Central memory CD8-positive, alpha-beta T cell (primary cell): ENCODE data around the gene DCST1.
"Not testable (repeated sequence)": the region's sequence is repeated elsewhere in the genome, so short reads cannot be mapped to it uniquely, and the experiment has no call there.

Experiments
- ATAC-seq: fragments of 150-1000 bp; cut with Tn5 transposase; replicated peaks from 2 replicates; pipeline ENCODE4 v1.10.0; 2022; ENCODE audit warnings: mild to moderate bottlenecking, moderate FRiP score, moderate number of reproducible peaks; ENCODE audit not compliant: poor library complexity, severe bottlenecking; ENCODE audit errors: extremely low read depth
- DNase-seq, 2 donors: peaks; one replicate each; pipeline ENCODE4 v3.0.0; 2021; ENCODE audit warnings: low spot score in 2 of 2
- H3K27ac Mint-ChIP-seq: one replicate; pipeline ENCODE4 v1.8.0; 2022; ENCODE audit warnings: low read depth, mild to moderate bottlenecking, moderate library complexity, mixed read lengths
- H3K27me3 Mint-ChIP-seq: one replicate; pipeline ENCODE4 v1.8.0; 2022; ENCODE audit warnings: mixed read lengths
- H3K36me3 Mint-ChIP-seq: one replicate; pipeline ENCODE4 v1.8.0; 2022; ENCODE audit warnings: mild to moderate bottlenecking, moderate library complexity, mixed read lengths; ENCODE audit not compliant: insufficient read depth
- H3K4me1 Mint-ChIP-seq: one replicate; pipeline ENCODE4 v1.8.0; 2022; ENCODE audit warnings: mixed read lengths
- H3K4me3 Mint-ChIP-seq: one replicate; pipeline ENCODE4 v1.8.0; 2022; ENCODE audit warnings: mild to moderate bottlenecking, moderate library complexity, mixed read lengths
- H3K9me3 Mint-ChIP-seq: one replicate; pipeline ENCODE4 v1.8.0; 2022; ENCODE audit warnings: mixed read lengths

The DCST1 gene

DNA sequence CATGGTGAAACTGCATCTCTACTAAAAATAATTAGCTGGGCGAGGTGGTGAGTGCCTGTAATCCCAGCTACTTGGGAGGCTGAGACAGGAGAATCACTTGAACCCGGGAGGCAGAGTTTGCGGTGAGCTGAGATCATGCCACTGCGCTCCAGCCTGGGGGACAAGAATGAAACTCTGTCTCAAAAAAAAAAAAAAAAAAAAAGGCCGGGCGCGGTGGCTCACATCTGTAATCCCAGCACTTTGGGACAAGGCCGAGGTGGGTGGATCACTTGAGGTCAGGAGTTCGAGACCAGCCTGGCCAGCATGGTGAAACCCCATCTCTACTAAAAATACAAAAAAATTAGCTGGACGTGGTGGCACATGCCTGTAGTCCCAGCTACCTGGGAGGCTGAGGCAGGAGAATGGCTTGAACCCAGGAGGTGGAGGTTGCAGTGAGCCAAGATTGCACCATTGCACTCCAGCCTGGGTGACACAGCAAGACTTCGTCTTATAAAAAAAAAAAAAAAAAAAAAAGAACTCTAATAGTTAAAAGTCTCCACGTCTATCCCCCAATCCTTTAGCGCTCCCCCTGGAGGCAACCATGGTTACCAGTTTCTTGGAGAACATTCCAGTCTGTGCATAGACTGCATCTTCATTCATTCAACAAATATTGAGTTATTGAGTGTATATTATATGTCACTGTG lies 38.2 kb upstream of the DCST1 start:
- not testable (repeated sequence) for H3K9me3 Mint-ChIP-seq
- peak overlapping the region; percentile 71 for H3K27ac Mint-ChIP-seq

DNA sequence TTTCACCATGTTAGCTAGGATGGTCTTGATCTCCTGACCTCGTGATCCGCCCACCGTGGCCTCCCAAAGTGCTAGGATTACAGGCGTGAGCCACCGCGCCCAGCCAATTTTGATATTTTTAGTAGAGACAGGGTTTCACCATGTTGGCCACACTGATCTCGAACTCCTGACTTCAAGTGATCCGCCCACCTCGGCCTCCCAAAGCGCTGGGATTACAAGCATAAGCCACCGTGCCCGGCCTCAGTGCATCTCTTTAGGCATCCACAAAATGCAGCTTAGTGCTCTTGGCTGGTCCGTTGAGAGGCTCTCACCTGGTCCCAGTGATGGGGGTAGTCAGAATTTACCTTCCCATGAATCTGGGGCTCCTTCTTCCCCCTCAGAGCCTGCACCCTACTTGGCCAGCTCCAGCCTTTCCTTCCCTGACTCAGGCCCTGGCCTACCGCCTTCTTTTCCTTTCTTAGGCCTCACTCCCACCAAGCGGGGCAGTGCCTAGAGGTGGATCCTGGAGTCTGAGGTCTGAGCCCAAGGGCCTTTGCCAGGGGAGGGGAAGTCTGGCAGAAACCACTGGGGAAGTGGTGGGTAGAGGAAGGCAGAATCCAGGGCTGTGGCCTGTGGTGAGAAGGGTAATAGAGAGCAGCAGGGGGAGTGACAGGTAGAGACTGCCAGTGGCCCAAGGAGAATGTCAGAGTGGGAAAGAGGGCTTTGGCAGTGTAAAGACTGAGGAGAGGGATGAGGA lies 36.5 kb upstream of the DCST1 start:
- peaks cover 10% of the 10 kb centered on the region for H3K36me3 Mint-ChIP-seq
- H3K9me3 Mint-ChIP-seq: no peaks in the 10 kb centered on the region
- H3K27me3 Mint-ChIP-seq: no peaks in the 10 kb centered on the region
- no peak overlapping the region for H3K27ac Mint-ChIP-seq
- ATAC-seq (no peak), DNase-seq (no peak)
- H3K4me3 Mint-ChIP-seq: no peak overlapping the region
- peaks cover 22% of the 10 kb centered on the region for H3K4me1 Mint-ChIP-seq

More for the DNA sequence above, 38.2 kb upstream of the DCST1 start:
- not testable (repeated sequence) for ATAC-seq, H3K27me3 Mint-ChIP-seq, DNase-seq, H3K36me3 Mint-ChIP-seq, H3K4me3 Mint-ChIP-seq
- H3K4me1 Mint-ChIP-seq: peaks cover 22% of the 10 kb centered on the region

DNA sequence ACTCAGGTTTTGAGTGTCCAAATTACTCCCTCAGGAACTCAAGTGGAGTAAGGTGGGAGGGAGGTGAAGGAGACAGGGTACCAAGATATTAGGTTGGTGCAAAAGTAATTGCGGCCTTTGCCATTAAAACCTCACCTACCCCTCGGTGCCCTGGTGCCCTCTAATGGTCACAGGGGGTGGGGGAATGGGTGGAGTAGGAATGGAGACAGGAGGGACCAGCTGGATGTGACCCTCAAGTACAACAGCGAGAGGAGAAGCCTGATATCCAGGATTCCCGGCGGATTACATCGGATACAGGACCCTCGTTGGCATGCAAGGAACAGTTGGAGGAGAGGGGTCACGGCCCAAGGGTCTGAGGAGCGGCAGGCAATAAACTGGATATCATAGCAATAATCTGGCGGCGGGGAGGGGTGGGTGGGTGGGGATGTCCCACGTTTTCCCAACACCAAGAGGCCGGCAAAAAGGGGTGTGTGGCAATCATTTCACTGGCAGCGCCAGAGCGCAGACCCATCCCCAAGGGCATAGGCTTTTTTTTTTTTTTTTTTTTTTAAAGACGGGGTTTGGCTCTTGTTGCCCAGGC lies 35.3 kb upstream of the DCST1 start:
- Mint-ChIP-seq H3K4me1 (peaks cover 26% of the 10 kb centered on the region), H3K9me3 (no peaks in the 10 kb centered on the region), H3K36me3 (peaks cover 10% of the 10 kb centered on the region), H3K4me3 (no peak overlapping the region), H3K27ac (no peak overlapping the region), H3K27me3 (no peaks in the 10 kb centered on the region)
- ATAC-seq: no peak
- DNase-seq: no peak

DNA sequence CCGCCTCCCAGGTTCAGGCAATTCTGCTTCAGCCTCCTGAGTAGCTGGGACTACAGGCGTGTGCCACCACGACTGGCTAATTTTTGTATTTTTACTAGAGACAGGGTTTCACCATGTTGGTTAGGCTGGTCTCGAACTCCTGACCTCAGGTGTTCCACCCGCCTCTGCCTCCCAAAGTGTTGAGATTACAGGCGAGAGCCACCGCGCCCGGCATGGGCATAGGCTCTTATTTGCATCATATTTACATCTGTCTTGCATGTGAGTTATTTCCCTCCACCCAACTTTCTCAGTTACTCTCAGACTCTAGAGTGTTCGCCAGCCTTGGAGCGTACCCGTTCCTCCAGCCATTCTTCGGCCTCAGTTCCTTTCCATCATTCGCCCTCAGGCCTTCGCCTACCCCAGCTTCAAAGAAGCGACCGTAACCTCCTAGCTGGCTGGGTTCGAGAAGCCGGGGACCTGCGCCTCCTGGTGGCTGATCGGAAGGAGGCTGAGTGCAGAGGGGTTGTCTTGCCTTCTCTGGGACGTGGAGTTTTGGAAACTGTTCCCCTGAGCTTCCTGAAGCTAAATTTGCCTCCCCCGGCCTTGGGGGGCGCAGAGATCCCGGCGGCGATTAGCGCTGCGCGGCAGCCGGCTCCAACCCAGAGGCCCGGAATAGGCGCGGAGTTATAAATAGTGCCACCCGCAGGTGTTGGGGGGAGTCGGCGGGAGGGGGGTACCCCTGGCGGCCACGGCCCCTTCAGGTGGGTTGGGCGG lies 34.6 kb upstream of the DCST1 start:
- peaks cover 10% of the 10 kb centered on the region for H3K36me3 Mint-ChIP-seq
- peaks cover 33% of the 10 kb centered on the region for H3K4me1 Mint-ChIP-seq
- peak overlapping the region; percentile 94 for H3K4me3 Mint-ChIP-seq
- DNase-seq (peak in 1 of 2 donors; percentile 41), ATAC-seq (no peak)
- no peaks in the 10 kb centered on the region for H3K27me3 Mint-ChIP-seq
- H3K27ac Mint-ChIP-seq: peak overlapping the region; percentile 54
- H3K9me3 Mint-ChIP-seq: no peaks in the 10 kb centered on the region

DNA sequence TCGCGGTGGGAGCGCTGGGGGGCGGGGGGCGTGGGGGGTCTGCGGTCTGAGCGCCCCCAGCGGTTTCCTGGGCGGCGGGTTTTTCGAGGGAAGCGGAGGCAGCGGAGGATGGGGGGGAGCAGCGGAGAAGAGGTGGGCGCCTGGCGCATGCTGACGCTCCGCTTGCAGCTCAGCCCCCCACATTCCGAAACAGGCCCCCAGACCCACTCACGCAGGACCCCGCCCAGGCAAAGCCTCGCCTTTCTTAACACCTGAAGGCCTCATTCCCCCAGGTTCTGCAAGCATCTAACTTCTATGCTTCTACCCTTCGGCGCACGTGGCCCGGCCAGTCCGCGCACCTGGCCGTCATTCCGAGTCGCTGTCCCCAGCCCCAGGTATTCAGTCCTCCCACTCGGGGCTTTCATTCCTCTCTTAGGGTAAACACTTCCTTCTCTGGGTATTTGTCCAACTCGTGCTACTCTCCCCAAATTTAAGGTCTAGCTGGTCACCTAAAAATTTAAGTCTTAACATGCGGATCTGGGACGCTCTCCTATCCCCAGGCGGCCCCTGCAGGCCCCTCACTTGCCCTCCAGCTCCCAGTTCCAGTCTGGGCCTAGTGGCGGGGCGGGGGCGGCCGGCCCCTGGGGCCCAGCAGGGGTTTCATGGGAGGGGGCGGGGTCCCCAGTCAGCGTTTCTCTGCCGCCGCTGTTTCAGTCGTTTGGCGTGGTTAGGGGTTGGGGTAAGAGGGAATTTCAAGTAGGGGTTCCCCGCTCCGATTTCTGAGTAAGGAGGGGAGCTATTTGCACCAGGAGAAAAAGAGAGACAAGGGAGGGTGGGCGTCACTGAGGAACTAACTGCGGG lies 33.8 kb upstream of the DCST1 start:
- H3K9me3 Mint-ChIP-seq: no peaks in the 10 kb centered on the region
- DNase-seq (no peak), ATAC-seq (no peak)
- peaks cover 40% of the 10 kb centered on the region for H3K4me1 Mint-ChIP-seq
- H3K27me3 Mint-ChIP-seq: no peaks in the 10 kb centered on the region
- peaks cover 9% of the 10 kb centered on the region for H3K36me3 Mint-ChIP-seq
- H3K4me3 Mint-ChIP-seq: peak overlapping the region; percentile 94
- H3K27ac Mint-ChIP-seq: peak overlapping the region; percentile 54

DNA sequence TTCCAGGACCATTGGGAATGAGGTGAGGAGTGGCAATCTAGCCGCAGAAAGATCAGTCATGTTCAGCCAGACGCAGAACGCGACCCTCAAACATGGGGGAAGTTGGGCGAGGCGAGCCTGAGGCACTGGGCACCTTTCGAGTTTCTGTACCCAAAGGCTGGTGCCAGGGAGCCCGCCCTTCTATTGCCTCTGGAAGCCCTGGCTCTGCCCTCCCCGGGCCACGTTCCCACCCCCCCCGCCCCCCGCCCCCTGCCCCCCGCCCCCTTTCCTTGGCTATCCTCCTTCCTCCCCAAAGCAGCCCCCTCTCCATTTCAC lies 33.3 kb upstream of the DCST1 start:
- peak overlapping the region; percentile 54 for H3K27ac Mint-ChIP-seq
- H3K36me3 Mint-ChIP-seq: peaks cover 10% of the 10 kb centered on the region
- H3K4me3 Mint-ChIP-seq: peak overlapping the region; percentile 94
- H3K4me1 Mint-ChIP-seq: peaks cover 42% of the 10 kb centered on the region
- no peaks in the 10 kb centered on the region for H3K27me3 Mint-ChIP-seq
- no peaks in the 10 kb centered on the region for H3K9me3 Mint-ChIP-seq
- ATAC-seq (no peak), DNase-seq (no peak)

DNA sequence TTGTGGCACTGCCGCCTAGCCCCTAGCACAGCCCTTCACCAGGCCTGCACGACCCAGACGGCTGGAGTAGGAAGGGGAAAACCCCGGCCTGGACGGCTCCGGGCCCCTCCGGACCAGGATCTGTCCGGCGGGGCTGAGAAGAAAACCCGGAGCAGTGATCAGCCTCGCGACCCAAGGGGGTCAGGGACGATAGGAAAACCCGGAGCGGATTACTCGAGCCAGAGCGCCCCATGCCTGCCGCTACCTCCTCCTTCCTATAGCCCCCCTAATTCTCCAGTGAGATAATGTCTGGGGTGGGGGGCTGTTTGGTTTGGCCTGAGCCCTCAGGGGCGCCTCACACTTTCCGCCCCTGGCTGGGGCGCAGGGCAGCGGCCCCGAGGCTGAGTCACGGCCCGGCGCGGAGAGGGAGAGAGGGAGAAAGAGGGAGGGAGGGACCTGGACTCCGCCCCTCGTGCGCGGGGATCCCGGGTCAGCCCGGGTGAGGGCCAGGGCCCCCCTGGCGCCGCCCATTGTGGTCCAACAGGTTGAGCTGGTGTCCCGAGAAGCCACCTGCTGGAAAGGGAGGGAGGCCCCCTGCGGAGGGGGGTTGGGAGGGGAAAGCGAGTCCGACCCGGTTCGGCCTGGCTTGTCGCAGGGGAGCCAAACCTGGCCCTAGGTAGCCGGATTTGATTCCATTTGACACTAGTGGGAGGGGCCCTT lies 32.7 kb upstream of the DCST1 start:
- DNase-seq (peak; percentile 52 to 53), ATAC-seq (peak; percentile 20)
- H3K9me3 Mint-ChIP-seq: no peaks in the 10 kb centered on the region
- H3K27ac Mint-ChIP-seq: peak overlapping the region; percentile 54
- peaks cover 47% of the 10 kb centered on the region for H3K4me1 Mint-ChIP-seq
- H3K27me3 Mint-ChIP-seq: no peaks in the 10 kb centered on the region
- H3K36me3 Mint-ChIP-seq: peaks cover 10% of the 10 kb centered on the region
- H3K4me3 Mint-ChIP-seq: peak overlapping the region; percentile 94

DNA sequence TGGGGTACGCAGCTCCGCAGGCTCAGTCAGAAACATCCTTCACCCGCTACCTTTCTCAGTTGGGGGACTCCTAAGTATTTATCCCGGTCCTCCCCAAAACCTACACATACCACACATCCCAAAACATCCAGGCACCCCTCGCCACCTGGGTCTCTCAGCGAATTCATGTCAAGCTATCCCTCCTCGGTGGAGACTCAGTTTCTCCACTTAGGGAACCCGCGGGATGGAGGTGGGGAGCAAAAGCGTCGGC lies 32.3 kb upstream of the DCST1 start:
- Mint-ChIP-seq H3K4me3 (peak overlapping the region; percentile 94), H3K36me3 (peaks cover 10% of the 10 kb centered on the region), H3K27ac (peak overlapping the region; percentile 54), H3K9me3 (no peaks in the 10 kb centered on the region), H3K27me3 (no peaks in the 10 kb centered on the region), H3K4me1 (peaks cover 52% of the 10 kb centered on the region)
- no peak for ATAC-seq
- DNase-seq: no peak

DNA sequence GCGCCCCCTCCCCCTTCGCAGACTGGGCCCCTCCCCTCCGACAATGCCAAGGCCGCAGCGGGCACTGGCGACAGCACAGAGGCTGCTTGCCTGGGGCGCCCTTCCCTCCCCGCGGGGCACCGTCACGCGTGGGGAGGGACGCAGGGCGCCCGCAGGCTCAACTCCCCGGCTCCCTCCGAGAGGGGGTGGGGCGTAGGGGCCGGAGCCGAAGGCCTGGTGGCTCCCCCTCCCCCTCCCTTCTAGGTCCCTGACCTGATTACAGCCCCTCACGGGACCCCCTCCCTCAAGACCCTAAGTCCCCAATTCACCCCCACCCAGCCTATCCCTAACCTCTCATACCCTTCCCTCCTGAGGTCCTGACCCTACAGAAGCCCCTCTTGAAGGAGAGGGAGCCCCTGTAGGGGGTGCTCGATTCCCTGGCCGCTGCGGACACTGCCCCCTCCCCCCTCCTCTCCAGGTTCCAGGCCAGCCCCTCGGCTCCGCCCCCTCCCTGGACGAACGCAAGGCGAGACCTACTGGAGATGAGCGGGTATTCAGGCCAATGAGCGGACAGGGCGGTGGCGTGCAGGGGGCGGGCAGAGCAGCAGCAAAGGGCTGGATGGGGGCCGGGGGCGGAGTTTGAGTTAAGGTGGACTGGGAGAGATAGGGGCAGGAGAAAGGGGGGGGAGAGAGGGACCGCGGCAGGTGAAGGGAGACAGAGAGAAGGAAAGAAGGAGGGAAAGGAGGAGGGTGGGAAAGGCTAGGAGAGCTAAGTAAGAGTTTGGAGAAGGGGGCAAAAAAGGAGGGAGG lies 31.8 kb upstream of the DCST1 start:
- peaks cover 10% of the 10 kb centered on the region for H3K36me3 Mint-ChIP-seq
- peak; percentile 88 to 94 for DNase-seq
- H3K27me3 Mint-ChIP-seq: no peaks in the 10 kb centered on the region
- peaks cover 57% of the 10 kb centered on the region for H3K4me1 Mint-ChIP-seq
- H3K27ac Mint-ChIP-seq: peak overlapping the region; percentile 54
- ATAC-seq: peak; percentile 82
- H3K9me3 Mint-ChIP-seq: no peaks in the 10 kb centered on the region
- H3K4me3 Mint-ChIP-seq: peak overlapping the region; percentile 94

DNA sequence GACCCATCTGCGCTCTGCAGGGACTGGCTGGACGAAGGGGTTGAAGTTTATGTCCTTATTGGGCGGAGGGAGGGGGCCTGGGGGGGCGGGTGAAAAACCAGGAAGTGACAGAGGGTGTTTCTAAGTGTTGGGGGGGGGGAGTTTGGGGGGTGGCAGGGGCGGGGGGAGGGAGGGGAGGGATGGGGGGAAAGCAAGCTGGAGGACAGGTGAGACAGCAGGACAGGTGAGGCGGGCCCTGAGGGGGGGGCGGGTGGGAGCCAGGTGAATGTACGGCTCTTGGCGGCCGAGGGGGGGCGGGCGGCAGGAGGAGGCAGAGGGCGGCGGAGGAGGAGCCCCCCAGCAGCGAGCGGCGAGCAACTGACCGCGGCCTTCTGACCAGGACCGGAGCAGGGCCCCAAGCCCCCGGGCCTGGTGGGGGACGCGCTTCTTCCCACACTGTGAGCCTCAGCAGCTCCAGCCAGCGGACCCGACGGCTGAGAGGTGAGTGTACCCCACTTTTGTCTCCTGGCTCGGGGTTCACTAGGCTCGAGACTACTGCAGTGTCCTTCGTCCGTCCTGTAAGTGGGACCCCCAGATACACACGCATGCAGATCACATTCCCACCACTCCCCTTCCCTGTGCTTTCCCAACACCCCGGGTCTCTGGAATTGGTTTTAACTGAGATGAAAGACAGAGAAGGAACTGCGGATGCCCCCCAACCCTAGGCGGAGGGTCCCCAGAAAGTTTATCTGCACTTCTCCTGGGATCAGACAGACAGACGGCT lies 31.0 kb upstream of the DCST1 start, which contains the start of gene ZBTB7B:
ZBTB7B (plus strand) TSS at position 339 of the 763 bp plus-strand sequence. CDS start 11,859 bp downstream, outside the sequence.
- Mint-ChIP-seq H3K4me1 (peaks cover 55% of the 10 kb centered on the region), H3K27me3 (no peaks in the 10 kb centered on the region), H3K36me3 (peaks cover 10% of the 10 kb centered on the region), H3K27ac (peak within 1 kb of the TSS; percentile 92), H3K4me3 (peak within 1 kb of the TSS; percentile 94), H3K9me3 (no peaks in the 10 kb centered on the region)
- DNase-seq (no peak), ATAC-seq (peak; percentile 7)
